Brain microvascular endothelial cell (primary cell): ENCODE measurements around the gene SH3RF3.

ENCODE experiments used
- DNase-seq: peaks from one replicate; pipeline ENCODE4 v3.0.0-alpha.2; 2020
- H3K27ac ChIP-seq: fragments of 250-450 bp; sonication (Bioruptor Pico); 2 replicates; pipeline ENCODE4 v1.5.1; 2020; ENCODE audit warnings: mild to moderate bottlenecking, moderate library complexity
- H3K27me3 ChIP-seq: fragments of 250-450 bp; sonication (Bioruptor Pico); replicated peaks from 2 replicates; pipeline ENCODE4 v1.5.1; 2020; ENCODE audit warnings: mild to moderate bottlenecking
- H3K36me3 ChIP-seq: fragments of 250-450 bp; sonication (Bioruptor Pico); replicated peaks from 2 replicates; pipeline ENCODE4 v1.5.1; 2020; ENCODE audit warnings: mild to moderate bottlenecking
- H3K4me3 ChIP-seq: 2 replicates; pipeline ENCODE4 v1.5.1; 2011; ENCODE audit warnings: low read depth, mild to moderate bottlenecking, control low read depth, low read length, moderate library complexity
- CTCF ChIP-seq: IDR thresholded peaks from 2 replicates; pipeline ENCODE4 v1.5.1; 2011; ENCODE audit warnings: low read depth, mild to moderate bottlenecking, moderate library complexity, low read length, control low read depth, inconsistent platforms; ENCODE audit errors: missing control alignments
- in situ Hi-C: cut with HindIII; loops from 2 replicates; pipeline ENCODE4 v1.10.0; 2017; ENCODE audit warnings: low sequenced_read_pairs, low pct_ligation_motif_present

The SH3RF3 gene

GRCh38 chr2:109395494-109396201, 266.6 kb downstream of the SH3RF3 start:
- no peaks in the 10 kb centered on the region for H3K36me3 ChIP-seq
- DNase-seq = no peak
- TF ChIP-seq CTCF = no peak
- in situ Hi-C loops = no loop called here
- H3K4me3 ChIP-seq = no peak overlapping the region
- H3K27me3 ChIP-seq = no peaks in the 10 kb centered on the region
- H3K27ac ChIP-seq = no peak overlapping the region

DNA sequence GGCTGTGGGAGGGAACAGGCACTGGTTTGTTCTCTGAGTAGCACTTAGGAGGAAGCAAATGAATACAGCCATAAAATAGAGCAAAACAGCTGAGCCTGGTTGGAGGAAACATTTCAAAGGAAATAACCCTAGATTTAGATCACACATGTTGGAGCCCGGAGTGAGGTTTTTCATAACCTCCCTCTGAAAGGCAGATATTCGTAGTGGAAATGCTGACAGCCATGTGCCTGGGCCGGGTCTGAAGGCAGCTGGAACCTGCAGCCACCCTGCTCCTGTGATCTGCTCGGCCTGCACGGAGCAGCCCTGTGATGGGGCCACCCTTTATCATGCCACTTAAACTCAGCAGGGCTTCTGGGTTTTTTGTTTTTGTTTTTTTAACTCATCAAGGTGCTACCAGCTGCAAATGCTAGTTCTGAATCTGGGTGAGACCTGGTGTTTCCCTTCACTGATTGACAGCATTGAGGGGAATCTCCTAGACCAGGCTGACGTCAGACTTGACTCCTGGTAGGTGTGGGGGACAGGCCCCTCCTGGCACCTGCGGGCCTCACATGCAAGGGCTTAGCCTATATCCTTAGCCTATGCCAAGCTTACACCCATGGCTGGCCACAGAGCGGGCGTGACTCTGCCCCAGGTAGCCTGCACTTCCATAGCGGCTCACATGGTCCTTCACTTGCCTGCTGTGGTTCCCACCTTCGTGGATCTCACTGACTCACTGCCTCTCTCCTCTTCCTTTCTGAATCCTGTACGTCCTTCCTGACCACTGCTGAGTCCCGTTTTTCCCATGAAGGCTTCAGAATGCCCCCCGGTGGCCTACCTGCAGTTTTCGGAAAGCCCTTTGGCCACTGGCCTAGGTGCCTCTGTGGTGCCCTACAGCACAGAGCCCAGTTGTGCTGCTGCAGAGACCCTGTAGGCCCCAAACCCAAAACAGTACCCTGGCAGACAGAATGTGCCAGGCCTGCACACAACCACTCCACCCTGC, 267.5 kb downstream of the SH3RF3 start:
- no peak for DNase-seq
- TF ChIP-seq CTCF = no peak
- Histone ChIP-seq H3K27me3 (no peaks in the 10 kb centered on the region), H3K27ac (no peak overlapping the region), H3K4me3 (no peak overlapping the region), H3K36me3 (no peaks in the 10 kb centered on the region)
- in situ Hi-C loops = no loop called here

DNA sequence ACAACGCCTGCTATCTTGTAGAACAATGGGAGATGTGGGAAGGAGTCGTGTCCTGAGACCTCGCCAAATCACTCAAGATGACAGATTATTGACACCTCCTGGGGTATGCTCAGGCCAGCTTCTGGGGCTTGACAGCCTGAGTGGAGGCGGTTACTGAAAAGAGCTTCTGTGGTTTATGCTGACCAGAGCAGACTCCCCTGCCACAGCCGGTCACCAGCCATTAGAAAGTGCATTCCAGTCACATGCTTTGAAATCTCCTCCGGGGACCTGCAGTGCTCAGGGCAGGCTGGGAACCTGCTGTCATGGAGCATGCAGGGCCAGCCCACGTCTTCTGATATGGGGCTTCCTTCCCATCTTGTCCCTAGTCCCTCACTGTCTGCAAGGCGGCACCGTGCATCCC, 268.9 kb downstream of the SH3RF3 start:
- no peak for TF ChIP-seq CTCF
- H3K4me3 ChIP-seq = no peak overlapping the region
- in situ Hi-C loops = no loop called here
- no peak overlapping the region for H3K27ac ChIP-seq
- no peaks in the 10 kb centered on the region for H3K36me3 ChIP-seq
- no peak for DNase-seq
- no peaks in the 10 kb centered on the region for H3K27me3 ChIP-seq

GRCh38 chr2:109398366-109399015, 269.5 kb downstream of the SH3RF3 start:
- DNase-seq = no peak
- no peak for TF ChIP-seq CTCF
- no peaks in the 10 kb centered on the region for H3K36me3 ChIP-seq
- in situ Hi-C loops = no loop called here
- H3K4me3 ChIP-seq = no peak overlapping the region
- no peak overlapping the region for H3K27ac ChIP-seq
- no peaks in the 10 kb centered on the region for H3K27me3 ChIP-seq

- no peak overlapping the region for H3K27ac ChIP-seq
- H3K27me3 ChIP-seq = no peaks in the 10 kb centered on the region
- in situ Hi-C loops = no loop called here
- DNase-seq = no peak
- no peaks in the 10 kb centered on the region for H3K36me3 ChIP-seq
- TF ChIP-seq CTCF = no peak
- no peak overlapping the region for H3K4me3 ChIP-seq
Measured at GRCh38 chr2:109399066-109399465, 270.1 kb downstream of the SH3RF3 start.
